K562 (cell line): ENCODE data around the gene USP22. TPM values are rescaled to one million over a fixed set of nuclear protein-coding genes. Genes with fewer than 3 reads are reported as not detected.

Experiments
- ATAC-seq: fragments of 200-7000 bp; cut with Tn5 transposase; 3 replicates; pipeline ENCODE4 v1.9.1; 2020; ENCODE audit warnings: moderate library complexity
- BruUV-seq: library from RNA; stranded (reverse); fragments of 400-500 nt; replicated peaks from 2 replicates; lab custom pipeline; 2021; lab: Mats Ljungman, UMichigan
- CTCF ChIA-PET: fragments of 300-600 bp; formaldehyde crosslinking; extraction: SDS; loops from one replicate; lab custom pipeline; 2021; ENCODE audit warnings: low intra/inter-chr PET ratio; lab: Yijun Ruan, JAX
- POLR2A ChIA-PET: fragments of 300-600, 350-650 bp; sonication (Branson Sonifier 250); formaldehyde crosslinking; extraction: SDS; loops from one replicate; lab custom pipeline; 2021; ENCODE audit warnings: antibody characterized with exemption, inconsistent platforms; lab: Yijun Ruan, JAX
- DNase-seq, 4 experiments: peaks; one replicate each; pipeline versions ENCODE4 v3.0.0 to v3.0.0-alpha.2; 2011 to 2018; ENCODE audit warnings: low spot score in 3 of 4, mixed read lengths in 3 of 4; ENCODE audit errors: extremely low read depth in 1 of 4
- FAIRE-seq: peaks from 2 replicates; lab custom pipeline; 2011; peaks lifted over from hg19 to GRCh38; lab: Jason Lieb, UNC
- H2AFZ ChIP-seq: 2 replicates; pipeline ENCODE4 v1.6.0; 2011; ENCODE audit warnings: low read depth, low read length, control low read depth, inconsistent platforms
- H3K27ac ChIP-seq: fragments of 200-600 bp; 3 replicates; pipeline ENCODE4 v1.8.0; 2011; ENCODE audit warnings: low read depth, mild to moderate bottlenecking, control low read depth, inconsistent platforms, low read length, moderate library complexity, mixed read lengths; ENCODE audit errors: extremely low read depth
- H3K27me3 ChIP-seq, 2 experiments: fragments of 300-600 bp in 1 of 2; 2 replicates in 1 of 2; 3 replicates in 1 of 2; pipeline versions ENCODE4 v1.6.0 to v1.8.0; 2011; ENCODE audit warnings: inconsistent platforms in 2 of 2, low read length in 2 of 2, mild to moderate bottlenecking in 1 of 2, mixed read lengths in 1 of 2, moderate library complexity in 1 of 2; ENCODE audit not compliant: control insufficient read depth in 2 of 2, insufficient read depth in 2 of 2
- H3K36me3 ChIP-seq: fragments of 300-600 bp; 3 replicates; pipeline ENCODE4 v1.8.0; 2011; ENCODE audit warnings: mild to moderate bottlenecking, low read length, inconsistent platforms; ENCODE audit not compliant: control insufficient read depth, insufficient read depth
- H3K4me1 ChIP-seq, 2 experiments: fragments of 200-600 bp in 1 of 2; replicated peaks in 1 of 2; 2 replicates in 1 of 2; 3 replicates in 1 of 2; pipeline versions ENCODE4 v1.5.1 to v1.8.0; 2011; ENCODE audit warnings: inconsistent platforms in 2 of 2, low read length in 2 of 2, mild to moderate bottlenecking in 1 of 2, mixed read lengths in 1 of 2, moderate library complexity in 1 of 2; ENCODE audit not compliant: control insufficient read depth in 2 of 2, insufficient read depth in 2 of 2
- H3K4me2 ChIP-seq: 2 replicates; pipeline ENCODE4 v1.6.1; 2011; ENCODE audit warnings: low read length, control low read depth, inconsistent platforms, mixed read lengths; ENCODE audit not compliant: insufficient read depth
- H3K4me3 ChIP-seq: fragments of 200-600 bp; sonication (generic), shearing (Covaris generic); 2 replicates; pipeline ENCODE4 v1.5.1; 2016; ENCODE audit warnings: control low read depth, inconsistent platforms
- H3K79me2 ChIP-seq: fragments of 200-600 bp; 3 replicates; pipeline ENCODE4 v1.8.0; 2011; ENCODE audit warnings: low read length, inconsistent platforms; ENCODE audit not compliant: control insufficient read depth, insufficient read depth
- H3K9ac ChIP-seq, 2 experiments: 2 replicates each; pipeline versions ENCODE4 v1.6.0 to v1.6.1; 2011; ENCODE audit warnings: low read depth in 2 of 2, low read length in 2 of 2, control low read depth in 1 of 2, inconsistent platforms in 1 of 2, mild to moderate bottlenecking in 1 of 2, mixed read lengths in 1 of 2; ENCODE audit not compliant: insufficient read depth in 1 of 2
- H3K9me1 ChIP-seq: one replicate; pipeline ENCODE4 v1.6.0; 2011; ENCODE audit warnings: inconsistent platforms, mild to moderate bottlenecking, low read length, moderate library complexity; ENCODE audit not compliant: control insufficient read depth, insufficient read depth
- H3K9me3 ChIP-seq: replicated peaks from 2 replicates; pipeline ENCODE4 v1.5.1; 2011; ENCODE audit warnings: low read depth, low read length, inconsistent platforms; ENCODE audit not compliant: control insufficient read depth, insufficient read depth
- H4K20me1 ChIP-seq: replicated peaks from 2 replicates; pipeline ENCODE4 v1.6.1; 2011; ENCODE audit warnings: low read length, inconsistent platforms, mixed read lengths; ENCODE audit not compliant: control insufficient read depth, insufficient read depth
- BCOR ChIP-seq: fragments of 450-650 bp; IDR thresholded peaks from 2 replicates; pipeline ENCODE4 v1.6.1; 2016
- CBFA2T3 ChIP-seq: fragments of 450-650 bp; IDR thresholded peaks from 2 replicates; pipeline ENCODE4 v1.6.1; 2017
- EWSR1 ChIP-seq: fragments of 450-650 bp; IDR thresholded peaks from 2 replicates; pipeline ENCODE4 v1.6.1; 2018; ENCODE audit warnings: borderline replicate concordance, mild to moderate bottlenecking, low read depth, moderate library complexity; ENCODE audit not compliant: partially characterized antibody
- IFI16 ChIP-seq: fragments of 250-450 bp; sonication (Bioruptor Pico); IDR thresholded peaks from 2 replicates; pipeline ENCODE4 v2.1.2; 2022; ENCODE audit warnings: mild to moderate bottlenecking, inconsistent platforms
- JUND ChIP-seq, 2 experiments: IDR thresholded peaks; 2 replicates in 1 of 2; 3 replicates in 1 of 2; pipeline ENCODE4 v1.6.1; 2011; ENCODE audit warnings: borderline replicate concordance in 2 of 2, low read depth in 2 of 2, low read length in 2 of 2, improper control_type of control experiment in 1 of 2, missing biosample characterization in 1 of 2, missing genetic modification characterization in 1 of 2, missing genetic modification reagents in 1 of 2
- NCOA4 ChIP-seq: fragments of 450-650 bp; IDR thresholded peaks from 2 replicates; pipeline ENCODE4 v1.6.1; 2018; ENCODE audit warnings: mild to moderate bottlenecking; ENCODE audit not compliant: partially characterized antibody
- TEAD2 ChIP-seq: fragments of 450-650 bp; IDR thresholded peaks from 2 replicates; pipeline ENCODE4 v1.6.1; 2016; ENCODE audit warnings: missing genetic modification characterization, control low read depth, missing compliant biosample characterization
- ZNF316 ChIP-seq: fragments of 450-650 bp; IDR thresholded peaks from 2 replicates; pipeline ENCODE4 v1.6.1; 2016
- ZNF354B ChIP-seq: fragments of 250-450 bp; sonication (Bioruptor Pico); IDR thresholded peaks from 2 replicates; pipeline ENCODE4 v1.4.0; 2020
- ZNF696 ChIP-seq: fragments of 250-450 bp; sonication (Bioruptor Pico); conservative IDR thresholded peaks from 2 replicates; pipeline ENCODE4 v1.4.0; 2020; ENCODE audit warnings: mild to moderate bottlenecking, moderate library complexity
- WGBS: fragments of 100-300 bp; shearing (Covaris generic); methylation state at CpG from one replicate; pipeline ENCODE4 v1.1.6; 2016; ENCODE audit warnings: low coverage, mixed read lengths; ENCODE audit not compliant: insufficient coverage; ENCODE audit errors: missing lambda C conversion rate; 5-methylcytosine and 5-hydroxymethylcytosine counted together
- in situ Hi-C: fragments of 300-500 bp; cut with MboI; formaldehyde crosslinking; loops from 4 replicates; pipeline ENCODE4 v1.15.0; 2018; ENCODE audit warnings: inconsistent platforms, mixed read lengths
- intact Hi-C: fragments of 100-400 bp; cut with micrococcal nuclease; formaldehyde crosslinking; loops from 2 replicates; pipeline ENCODE4 v1.14.2; 2022
- polyA plus RNA-seq, 8 experiments: library from polyadenylated mRNA; depleted of rRNA in 4 of 8; stranded (reverse) in 5 of 8; unstranded in 3 of 8; fragments of >200 nt; fragmentation: Nextera tagmentation in 2 of 8; fragmentation: Illumina TruSeq in 1 of 8; extraction: Ambion mirVana in 2 of 8; extraction: Trizol in 1 of 8; gene quantifications; 2 replicates each; pipeline versions ENCODE4 v1.2.1 to v1.2.3, GENCODE V29; 2011 to 2014; ENCODE audit warnings: inconsistent platforms in 1 of 8, missing spikeins in 1 of 8
- total RNA-seq, 7 experiments: library from RNA; depleted of rRNA in 6 of 7; stranded (reverse); fragments of >200 nt in 6 of 7; fragmentation: Illumina TruSeq in 2 of 7; extraction: Trizol in 2 of 7; gene quantifications; 2 replicates each; pipeline versions ENCODE4 v1.2.1 to v1.2.3, GENCODE V29; 2011 to 2021; ENCODE audit warnings: low replicate concordance in 1 of 7
- TF ChIP-seq, protein P1 (sequence below): fragments of 450-650 bp; formaldehyde crosslinking; IDR thresholded peaks from 2 replicates; pipeline ENCODE4 v1.4.0; 2020; ENCODE audit warnings: mild to moderate bottlenecking, moderate library complexity
- TF ChIP-seq, protein P2 (sequence below): fragments of 450-650 bp; formaldehyde crosslinking; IDR thresholded peaks from 2 replicates; pipeline ENCODE4 v1.4.0; 2022; ENCODE audit warnings: mild to moderate bottlenecking, moderate library complexity

USP22 gene
- total and polyA plus RNA-seq, 9 of the 15 experiments (the other 6 are each of a cell fraction or from before 2014, with no cell fraction given), result 6.5 to 113 (median 58.9) TPM

DNA sequence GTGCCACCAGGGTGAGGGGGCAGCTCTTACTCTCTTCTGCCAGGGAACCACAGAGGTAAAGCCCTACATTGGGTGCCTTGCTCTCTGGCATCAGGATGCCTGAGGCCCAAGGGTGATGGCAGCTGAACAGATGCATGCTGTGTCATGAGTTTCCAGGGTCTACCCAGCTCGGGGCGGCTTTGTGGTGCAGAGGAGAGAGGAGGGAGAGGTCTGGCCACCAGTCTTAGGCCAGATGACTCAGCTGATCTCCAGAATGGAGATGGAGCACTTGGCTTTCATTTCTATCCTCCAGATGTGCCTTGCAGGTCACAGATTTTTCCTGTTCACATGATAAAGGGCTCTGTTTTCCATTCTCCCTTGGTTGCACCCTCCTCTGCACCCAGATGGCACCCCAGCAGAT lies 23.6 kb upstream of the USP22 start (continued):
- TF ChIP-seq, protein P1, sequence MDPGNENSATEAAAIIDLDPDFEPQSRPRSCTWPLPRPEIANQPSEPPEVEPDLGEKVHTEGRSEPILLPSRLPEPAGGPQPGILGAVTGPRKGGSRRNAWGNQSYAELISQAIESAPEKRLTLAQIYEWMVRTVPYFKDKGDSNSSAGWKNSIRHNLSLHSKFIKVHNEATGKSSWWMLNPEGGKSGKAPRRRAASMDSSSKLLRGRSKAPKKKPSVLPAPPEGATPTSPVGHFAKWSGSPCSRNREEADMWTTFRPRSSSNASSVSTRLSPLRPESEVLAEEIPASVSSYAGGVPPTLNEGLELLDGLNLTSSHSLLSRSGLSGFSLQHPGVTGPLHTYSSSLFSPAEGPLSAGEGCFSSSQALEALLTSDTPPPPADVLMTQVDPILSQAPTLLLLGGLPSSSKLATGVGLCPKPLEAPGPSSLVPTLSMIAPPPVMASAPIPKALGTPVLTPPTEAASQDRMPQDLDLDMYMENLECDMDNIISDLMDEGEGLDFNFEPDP, result no peak
- TF ChIP-seq ZNF316, result peak; percentile 57
- no peak for TF ChIP-seq JUND (IDR thresholded peaks at IDR 0.05; ENCODE audit: borderline replicate concordance, low read depth, low read length)
- no peak for TF ChIP-seq JUND (tag; IDR thresholded peaks at IDR 0.05; ENCODE audit: borderline replicate concordance, low read depth, low read length)
- 0 out of 2 replicates have a peak, but pooled peaks have one; percentile 13 for TF ChIP-seq CBFA2T3
- TF ChIP-seq EWSR1, result no peak

- peak overlapping the region; percentile 28; the same call in 1 of the 2 replicates for H2AFZ ChIP-seq
- peaks cover 2 to 11% of the 10 kb centered on the region in 2 experiments; a peak in 3 of 5 replicates for H3K4me1 ChIP-seq
- no peak overlapping the region for H3K27ac ChIP-seq
- no TSS peak for BruUV-seq
- no peaks in the 10 kb centered on the region for H3K79me2 ChIP-seq
- POLR2A ChIA-PET, result interaction anchor here (0.6 kb wide), 1 partner anchor 65 kb away, joined by 3 read pairs; the partner anchor contains the start of gene DHRS7B
- TF ChIP-seq BCOR, result no peak
- TF ChIP-seq ZNF696 (CRISPR knock-in tag), result no peak
- TF ChIP-seq, protein P2, sequence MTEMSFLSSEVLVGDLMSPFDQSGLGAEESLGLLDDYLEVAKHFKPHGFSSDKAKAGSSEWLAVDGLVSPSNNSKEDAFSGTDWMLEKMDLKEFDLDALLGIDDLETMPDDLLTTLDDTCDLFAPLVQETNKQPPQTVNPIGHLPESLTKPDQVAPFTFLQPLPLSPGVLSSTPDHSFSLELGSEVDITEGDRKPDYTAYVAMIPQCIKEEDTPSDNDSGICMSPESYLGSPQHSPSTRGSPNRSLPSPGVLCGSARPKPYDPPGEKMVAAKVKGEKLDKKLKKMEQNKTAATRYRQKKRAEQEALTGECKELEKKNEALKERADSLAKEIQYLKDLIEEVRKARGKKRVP (CRISPR knock-in tag), result no peak
- no peak for TF ChIP-seq ZNF354B (CRISPR knock-in tag)
- TF ChIP-seq NCOA4, result no peak
- TF ChIP-seq TEAD2 (tag), result no peak
- TF ChIP-seq IFI16, result no peak
- TF ChIP-seq, all 486 proteins: peak for 0
- Histone ChIP-seq H3K36me3 (no peaks in the 10 kb centered on the region), H4K20me1 (no peaks in the 10 kb centered on the region), H3K4me3 (no peak overlapping the region), H3K27me3 (peaks cover 0 to 7% of the 10 kb centered on the region in 2 experiments; a peak in 2 of 5 replicates), H3K9ac (no peak overlapping the region), H3K4me2 (no peak overlapping the region), H3K9me3 (no peaks in the 10 kb centered on the region), H3K9me1 (no peaks in the 10 kb centered on the region)
- intact Hi-C loops (no loop called here), in situ Hi-C loops (no loop called here)
- CTCF ChIA-PET, result no interaction called here
- DNase-seq (no peak), ATAC-seq (no peak), FAIRE-seq (no peak)
- 19% methylated on average over 6 of the region's 7 CpGs for WGBS
Observed at GRCh38 chr17:21061971-21062526, 19.2 kb upstream of the USP22 start.
